ENCODE measurements around the gene PCBP3.
"Not testable (repeated sequence)": the region's sequence is repeated elsewhere in the genome, so short reads cannot be mapped to it uniquely, and the experiment has no call there.

PCBP3 gene

GRCh38 chr21:45957981-45958600 is 314.6 kb downstream of the PCBP3 start:
- no peak overlapping the region for H3K4me3 ChIP-seq (ENCODE audit: low read length)

GRCh38 chr21:45959182-45959581 is 315.7 kb downstream of the PCBP3 start:
- Histone ChIP-seq H3K9me3 (ENCODE audit: low read length) (peaks cover 3% of the 10 kb centered on the region), H3K4me3 (ENCODE audit: low read length) (no peak overlapping the region), H3K27me3 (ENCODE audit: insufficient read depth, low read length) (peaks cover 7% of the 10 kb centered on the region), H3K36me3 (ENCODE audit: insufficient read depth, low read length) (no peaks in the 10 kb centered on the region), H3K4me1 (ENCODE audit: insufficient read depth, low read length) (no peaks in the 10 kb centered on the region), H2AFZ (ENCODE audit: low read depth, low read length) (no peak overlapping the region)

More at GRCh38 chr21:45957981-45958600, 314.6 kb downstream of the PCBP3 start:
- peaks cover 9% of the 10 kb centered on the region for H3K27me3 ChIP-seq (ENCODE audit: insufficient read depth, low read length)
- peaks cover 3% of the 10 kb centered on the region for H3K9me3 ChIP-seq (ENCODE audit: low read length)
- H3K4me1 ChIP-seq (ENCODE audit: insufficient read depth, low read length): no peaks in the 10 kb centered on the region
- H3K36me3 ChIP-seq (ENCODE audit: insufficient read depth, low read length): no peaks in the 10 kb centered on the region
- H2AFZ ChIP-seq (ENCODE audit: low read depth, low read length): no peak overlapping the region

- peaks cover 7% of the 10 kb centered on the region for H3K27me3 ChIP-seq (ENCODE audit: insufficient read depth, low read length)
- H3K4me3 ChIP-seq (ENCODE audit: low read length): no peak overlapping the region
- H3K36me3 ChIP-seq (ENCODE audit: insufficient read depth, low read length): no peaks in the 10 kb centered on the region
- no peaks in the 10 kb centered on the region for H3K4me1 ChIP-seq (ENCODE audit: insufficient read depth, low read length)
- no peak overlapping the region for H2AFZ ChIP-seq (ENCODE audit: low read depth, low read length)
- peaks cover 4% of the 10 kb centered on the region for H3K9me3 ChIP-seq (ENCODE audit: low read length)
These were observed 316.4 kb downstream of the PCBP3 start for GRCh38 chr21:45959779-45960390.

- not testable (repeated sequence) for H3K27me3 ChIP-seq (ENCODE audit: insufficient read depth, low read length)
These were observed 317.9 kb downstream of the PCBP3 start for GRCh38 chr21:45961408-45961807.

GRCh38 chr21:45962531-45963231 is 319.2 kb downstream of the PCBP3 start:
- H2AFZ ChIP-seq (ENCODE audit: low read depth, low read length): no peak overlapping the region
- no peaks in the 10 kb centered on the region for H3K36me3 ChIP-seq (ENCODE audit: insufficient read depth, low read length)
- H3K9me3 ChIP-seq (ENCODE audit: low read length): peaks cover 4% of the 10 kb centered on the region
- peaks cover 7% of the 10 kb centered on the region for H3K27me3 ChIP-seq (ENCODE audit: insufficient read depth, low read length)
- no peaks in the 10 kb centered on the region for H3K4me1 ChIP-seq (ENCODE audit: insufficient read depth, low read length)
- no peak overlapping the region for H3K4me3 ChIP-seq (ENCODE audit: low read length)

More at GRCh38 chr21:45961408-45961807, 317.9 kb downstream of the PCBP3 start:
- H3K9me3 ChIP-seq (ENCODE audit: low read length); H3K4me3 ChIP-seq (ENCODE audit: low read length); H3K36me3 ChIP-seq (ENCODE audit: insufficient read depth, low read length); H3K4me1 ChIP-seq (ENCODE audit: insufficient read depth, low read length); H2AFZ ChIP-seq (ENCODE audit: low read depth, low read length): not testable (repeated sequence)

- H3K9me3 ChIP-seq (ENCODE audit: low read length): peaks cover 4% of the 10 kb centered on the region
- peaks cover 7% of the 10 kb centered on the region for H3K27me3 ChIP-seq (ENCODE audit: insufficient read depth, low read length)
- no peak overlapping the region for H3K4me3 ChIP-seq (ENCODE audit: low read length)
- no peaks in the 10 kb centered on the region for H3K36me3 ChIP-seq (ENCODE audit: insufficient read depth, low read length)
- H3K4me1 ChIP-seq (ENCODE audit: insufficient read depth, low read length): no peaks in the 10 kb centered on the region
- H2AFZ ChIP-seq (ENCODE audit: low read depth, low read length): no peak overlapping the region
These were observed 319.7 kb downstream of the PCBP3 start for GRCh38 chr21:45963232-45963570.

- no peak overlapping the region for H3K4me3 ChIP-seq (ENCODE audit: low read length)
- H2AFZ ChIP-seq (ENCODE audit: low read depth, low read length): no peak overlapping the region
- H3K4me1 ChIP-seq (ENCODE audit: insufficient read depth, low read length): no peaks in the 10 kb centered on the region
- peaks cover 4% of the 10 kb centered on the region for H3K27me3 ChIP-seq (ENCODE audit: insufficient read depth, low read length)
- no peaks in the 10 kb centered on the region for H3K36me3 ChIP-seq (ENCODE audit: insufficient read depth, low read length)
- peaks cover 4% of the 10 kb centered on the region for H3K9me3 ChIP-seq (ENCODE audit: low read length)
These were observed 321.1 kb downstream of the PCBP3 start for GRCh38 chr21:45964649-45965048.

- H3K9me3 ChIP-seq (ENCODE audit: low read length): peaks cover 4% of the 10 kb centered on the region
- no peak overlapping the region for H3K4me3 ChIP-seq (ENCODE audit: low read length)
- H3K27me3 ChIP-seq (ENCODE audit: insufficient read depth, low read length): no peaks in the 10 kb centered on the region
- H3K4me1 ChIP-seq (ENCODE audit: insufficient read depth, low read length): peaks cover 3% of the 10 kb centered on the region
- H3K36me3 ChIP-seq (ENCODE audit: insufficient read depth, low read length): no peaks in the 10 kb centered on the region
- no peak overlapping the region for H2AFZ ChIP-seq (ENCODE audit: low read depth, low read length)
These were observed 321.7 kb downstream of the PCBP3 start for GRCh38 chr21:45965084-45965809.

- H3K27me3 ChIP-seq (ENCODE audit: insufficient read depth, low read length): no peaks in the 10 kb centered on the region
- no peak overlapping the region for H3K4me3 ChIP-seq (ENCODE audit: low read length)
- no peaks in the 10 kb centered on the region for H3K36me3 ChIP-seq (ENCODE audit: insufficient read depth, low read length)
- H2AFZ ChIP-seq (ENCODE audit: low read depth, low read length): no peak overlapping the region
- peaks cover 10% of the 10 kb centered on the region for H3K4me1 ChIP-seq (ENCODE audit: insufficient read depth, low read length)
- peaks cover 1% of the 10 kb centered on the region for H3K9me3 ChIP-seq (ENCODE audit: low read length)
These were observed 323.4 kb downstream of the PCBP3 start for GRCh38 chr21:45966791-45967394.

- Histone ChIP-seq H3K4me3 (ENCODE audit: low read length) (no peak overlapping the region), H3K4me1 (ENCODE audit: insufficient read depth, low read length) (peaks cover 19% of the 10 kb centered on the region), H3K36me3 (ENCODE audit: insufficient read depth, low read length) (no peaks in the 10 kb centered on the region), H2AFZ (ENCODE audit: low read depth, low read length) (no peak overlapping the region), H3K9me3 (ENCODE audit: low read length) (no peaks in the 10 kb centered on the region), H3K27me3 (ENCODE audit: insufficient read depth, low read length) (peaks cover 3% of the 10 kb centered on the region)
These were observed 326.6 kb downstream of the PCBP3 start for GRCh38 chr21:45969921-45970673.

- H3K4me3 ChIP-seq (ENCODE audit: low read length): no peak overlapping the region
- peaks cover 21% of the 10 kb centered on the region for H3K4me1 ChIP-seq (ENCODE audit: insufficient read depth, low read length)
- H3K9me3 ChIP-seq (ENCODE audit: low read length): no peaks in the 10 kb centered on the region
- no peak overlapping the region for H2AFZ ChIP-seq (ENCODE audit: low read depth, low read length)
- H3K27me3 ChIP-seq (ENCODE audit: insufficient read depth, low read length): peaks cover 5% of the 10 kb centered on the region
- H3K36me3 ChIP-seq (ENCODE audit: insufficient read depth, low read length): no peaks in the 10 kb centered on the region
These were observed 327.4 kb downstream of the PCBP3 start for GRCh38 chr21:45970674-45971615.

Data from neuron (in vitro differentiated cells).